Tibial artery (tissue), 4 donors: ENCODE results near the gene MTG2.
A peak's percentile ranks its signal among the peaks of the same experiment; 100 is the strongest.

Source experiments
- DNase-seq, 2 donors: peaks; one replicate each; pipeline ENCODE4 v3.0.0-alpha.2; 2019
- H3K27ac ChIP-seq, 2 donors: fragments of 200-600 bp; sonication (generic) in 1 of 2; 1 replicate in 1 of 2; 2 replicates in 1 of 2; pipeline ENCODE4 v1.5.1; 2018 to 2019; ENCODE audit warnings: mild to moderate bottlenecking in 1 of 2
- H3K27me3 ChIP-seq, 2 donors: fragments of 200-600 bp; sonication (generic) in 1 of 2; one replicate each; pipeline versions ENCODE4 v1.5.1 to v1.6.0; 2016 to 2019
- H3K36me3 ChIP-seq, 3 donors: fragments of 200-600 bp; sonication (generic) in 2 of 3; one replicate each; pipeline ENCODE4 v1.5.1; 2016 to 2019; ENCODE audit warnings: mild to moderate bottlenecking in 2 of 3
- H3K4me1 ChIP-seq, 4 donors: fragments of 200-600 bp; sonication (generic) in 2 of 4; 1 replicate in 3 of 4; 2 replicates in 1 of 4; pipeline ENCODE4 v1.5.1; 2016 to 2019
- H3K4me3 ChIP-seq, 2 donors: fragments of 200-600 bp; sonication (generic) in 1 of 2; 1 replicate in 1 of 2; 2 replicates in 1 of 2; pipeline ENCODE4 v1.5.1; 2018 to 2019; ENCODE audit warnings: mild to moderate bottlenecking in 2 of 2
- H3K9me3 ChIP-seq, 3 donors: fragments of 200-600 bp; sonication (generic) in 1 of 3; one replicate each; pipeline ENCODE4 v1.5.1; 2016 to 2019
- intact Hi-C: fragments of 100-400 bp; cut with DNase I; formaldehyde crosslinking; loops from one replicate; pipeline ENCODE4 v1.15.0; 2023; ENCODE audit warnings: low total_unique reads
- TF ChIP-seq, protein P1 (sequence below), 2 experiments: fragments of 200-600 bp in 1 of 2; fragments of 450-650 bp in 1 of 2; IDR thresholded peaks; one replicate each; pipeline ENCODE4 v1.5.1; 2017 to 2019; ENCODE audit warnings: antibody characterized with exemption in 2 of 2, mild to moderate bottlenecking in 1 of 2, moderate library complexity in 1 of 2

Gene MTG2

DNA sequence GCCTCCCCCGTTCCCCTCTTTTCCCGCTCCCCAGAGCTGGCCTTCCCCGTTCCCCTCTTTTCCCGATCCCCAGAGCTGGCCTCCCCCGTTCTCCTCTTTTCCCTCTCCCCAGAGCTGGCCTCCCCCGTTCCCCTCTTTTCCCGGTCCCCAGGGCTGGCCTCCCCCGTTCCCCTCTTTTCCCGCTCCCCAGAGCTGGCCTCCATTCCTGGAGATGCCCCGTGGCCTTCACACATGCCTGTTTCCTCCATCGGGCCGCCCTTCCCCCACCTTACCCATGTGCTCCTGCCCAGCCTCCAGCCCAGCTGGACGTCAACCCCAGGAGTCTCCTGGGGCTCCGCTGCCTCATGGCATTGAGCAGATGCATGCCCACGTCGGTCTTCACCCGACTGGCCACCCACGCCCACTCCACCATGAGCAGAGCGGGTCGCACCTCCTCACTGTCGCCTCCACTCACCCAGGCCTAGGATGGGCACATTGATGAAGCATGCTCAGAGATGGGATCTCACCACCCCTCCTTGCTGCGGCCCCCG, 30.9 kb upstream of the MTG2 start:
- no peak for DNase-seq
- Histone ChIP-seq H3K27me3 (no peaks in the 10 kb centered on the region), H3K36me3 (peaks cover 0 to 26% (median 10%) of the 10 kb centered on the region in 3 donors), H3K9me3 (no peaks in the 10 kb centered on the region), H3K27ac (no peak overlapping the region), H3K4me3 (no peak overlapping the region), H3K4me1 (peaks cover 0 to 17% (median 4%) of the 10 kb centered on the region in 4 donors)
- TF ChIP-seq, protein P1, sequence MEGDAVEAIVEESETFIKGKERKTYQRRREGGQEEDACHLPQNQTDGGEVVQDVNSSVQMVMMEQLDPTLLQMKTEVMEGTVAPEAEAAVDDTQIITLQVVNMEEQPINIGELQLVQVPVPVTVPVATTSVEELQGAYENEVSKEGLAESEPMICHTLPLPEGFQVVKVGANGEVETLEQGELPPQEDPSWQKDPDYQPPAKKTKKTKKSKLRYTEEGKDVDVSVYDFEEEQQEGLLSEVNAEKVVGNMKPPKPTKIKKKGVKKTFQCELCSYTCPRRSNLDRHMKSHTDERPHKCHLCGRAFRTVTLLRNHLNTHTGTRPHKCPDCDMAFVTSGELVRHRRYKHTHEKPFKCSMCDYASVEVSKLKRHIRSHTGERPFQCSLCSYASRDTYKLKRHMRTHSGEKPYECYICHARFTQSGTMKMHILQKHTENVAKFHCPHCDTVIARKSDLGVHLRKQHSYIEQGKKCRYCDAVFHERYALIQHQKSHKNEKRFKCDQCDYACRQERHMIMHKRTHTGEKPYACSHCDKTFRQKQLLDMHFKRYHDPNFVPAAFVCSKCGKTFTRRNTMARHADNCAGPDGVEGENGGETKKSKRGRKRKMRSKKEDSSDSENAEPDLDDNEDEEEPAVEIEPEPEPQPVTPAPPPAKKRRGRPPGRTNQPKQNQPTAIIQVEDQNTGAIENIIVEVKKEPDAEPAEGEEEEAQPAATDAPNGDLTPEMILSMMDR (IDR thresholded peaks at IDR 0.05) = no peak
- intact Hi-C loops = no loop called here

DNA sequence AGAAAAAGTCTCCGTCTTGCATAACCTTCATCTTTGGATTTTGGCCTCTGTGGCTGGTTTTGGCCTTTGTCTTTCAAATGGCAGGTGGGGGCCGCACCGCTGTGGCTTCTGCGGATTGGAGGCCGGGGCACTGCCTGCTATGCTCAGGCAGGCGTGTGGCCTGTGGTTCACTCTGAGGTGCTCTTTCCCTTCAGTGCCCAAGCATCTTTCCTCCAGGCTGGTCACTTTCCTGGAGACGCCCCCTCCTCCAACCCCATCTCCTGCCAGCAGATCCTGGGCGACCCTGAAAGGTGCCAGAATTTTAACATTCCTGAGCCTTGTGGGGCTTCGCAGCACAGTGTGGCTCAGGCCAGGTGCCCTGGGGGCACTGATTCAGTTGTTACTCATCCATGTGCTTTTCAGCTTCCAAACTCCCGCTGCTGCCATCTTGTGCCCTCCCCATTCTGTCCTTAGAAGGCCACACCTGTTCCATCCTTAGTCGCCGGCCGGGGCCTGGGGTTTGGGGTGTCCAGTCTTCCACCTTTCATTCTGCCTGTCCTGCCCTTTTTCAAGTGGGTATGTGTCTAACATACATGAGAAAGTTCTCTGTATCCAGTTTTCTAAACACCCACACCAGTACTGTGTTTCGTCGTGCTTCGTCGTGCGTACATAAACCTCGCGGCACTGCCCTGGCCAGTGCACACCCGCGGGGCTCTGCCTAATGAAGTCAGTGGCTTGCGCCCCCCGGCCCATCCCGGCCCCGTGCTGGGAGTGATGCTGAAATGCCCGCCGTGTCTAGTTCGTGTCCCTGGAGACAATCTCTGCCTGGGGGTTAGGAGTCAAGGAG, 27.2 kb upstream of the MTG2 start:
- Histone ChIP-seq H3K36me3 (peaks cover 0 to 45% (median 16%) of the 10 kb centered on the region in 3 donors), H3K4me1 (peaks cover 0 to 15% (median 6%) of the 10 kb centered on the region in 4 donors), H3K9me3 (no peaks in the 10 kb centered on the region), H3K27ac (no peak overlapping the region), H3K27me3 (no peaks in the 10 kb centered on the region), H3K4me3 (no peak overlapping the region)
- no peak for DNase-seq
- intact Hi-C loops = no loop called here
- TF ChIP-seq, protein P1 (IDR thresholded peaks at IDR 0.05) = no peak

DNA sequence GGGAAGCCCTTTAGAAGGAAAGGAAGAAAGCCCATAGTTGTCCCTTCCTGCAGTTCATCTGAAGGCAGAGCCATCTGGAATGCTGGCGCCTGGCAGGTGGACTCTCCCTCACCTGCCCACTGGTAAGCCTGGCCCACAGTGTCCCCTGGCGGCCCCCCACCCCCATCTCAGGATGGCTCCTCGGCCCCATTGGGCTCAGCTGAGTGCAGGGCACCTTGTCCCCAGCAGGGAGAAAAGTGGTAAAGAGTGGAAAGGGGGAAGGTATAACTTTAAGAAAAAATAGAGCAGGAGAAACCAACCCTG, 26.6 kb upstream of the MTG2 start:
- no peak overlapping the region for H3K27ac ChIP-seq
- H3K36me3 ChIP-seq = peaks cover 0 to 51% (median 22%) of the 10 kb centered on the region in 3 donors
- no peak overlapping the region for H3K4me3 ChIP-seq
- intact Hi-C loops = no loop called here
- H3K9me3 ChIP-seq = no peaks in the 10 kb centered on the region
- H3K4me1 ChIP-seq = peaks cover 0 to 15% (median 6%) of the 10 kb centered on the region in 4 donors
- TF ChIP-seq, protein P1 (IDR thresholded peaks at IDR 0.05) = no peak
- H3K27me3 ChIP-seq = no peaks in the 10 kb centered on the region
- no peak for DNase-seq

DNA sequence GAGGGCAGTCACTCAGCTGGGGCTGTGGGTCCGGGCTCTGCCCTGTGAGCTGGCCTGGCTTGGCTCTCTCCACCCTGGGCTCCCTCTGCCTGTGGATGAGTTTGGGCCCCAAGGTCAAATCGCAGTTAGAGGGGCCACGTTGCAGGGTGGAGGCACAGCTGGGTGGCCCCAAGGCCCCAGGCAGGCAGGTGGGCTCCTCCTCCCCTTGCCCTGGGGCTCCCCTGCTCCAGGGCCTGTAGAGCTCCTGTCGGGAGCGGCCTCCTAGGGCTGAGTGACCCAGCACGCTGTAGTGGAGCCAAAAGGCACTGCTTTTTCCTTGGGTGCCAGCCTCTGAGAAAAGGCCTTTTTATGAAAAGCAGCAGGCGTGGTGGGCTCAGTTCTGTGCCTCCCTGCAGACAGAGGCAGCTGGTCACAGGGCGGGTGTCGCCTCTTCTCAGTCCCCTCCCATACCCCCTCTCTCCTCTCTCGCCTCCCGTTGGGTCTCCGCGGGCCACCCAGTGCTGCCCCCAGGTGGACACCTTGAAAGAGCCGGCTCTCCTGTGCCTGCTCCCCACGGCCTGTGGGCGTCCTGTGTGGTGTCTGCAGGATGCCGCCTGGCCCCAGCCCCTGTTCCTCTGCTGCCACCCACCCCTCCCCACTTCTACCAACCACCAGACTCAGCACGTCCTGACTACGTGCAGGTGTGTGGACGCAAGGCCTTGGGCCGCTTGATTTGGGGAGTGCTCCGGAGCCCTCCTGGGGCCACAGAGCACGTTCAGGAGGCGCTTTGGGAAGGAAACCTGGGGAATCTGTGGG, 26.0 kb upstream of the MTG2 start:
- Histone ChIP-seq H3K36me3 (peaks cover 0 to 56% (median 28%) of the 10 kb centered on the region in 3 donors), H3K9me3 (no peaks in the 10 kb centered on the region), H3K27me3 (no peaks in the 10 kb centered on the region), H3K4me1 (peaks cover 0 to 15% (median 6%) of the 10 kb centered on the region in 4 donors), H3K4me3 (no peak overlapping the region), H3K27ac (no peak overlapping the region)
- intact Hi-C loops = no loop called here
- TF ChIP-seq, protein P1 (IDR thresholded peaks at IDR 0.05) = peak; percentile 34 to 59
- DNase-seq = peak in 1 of 2 donors; percentile 35

DNA sequence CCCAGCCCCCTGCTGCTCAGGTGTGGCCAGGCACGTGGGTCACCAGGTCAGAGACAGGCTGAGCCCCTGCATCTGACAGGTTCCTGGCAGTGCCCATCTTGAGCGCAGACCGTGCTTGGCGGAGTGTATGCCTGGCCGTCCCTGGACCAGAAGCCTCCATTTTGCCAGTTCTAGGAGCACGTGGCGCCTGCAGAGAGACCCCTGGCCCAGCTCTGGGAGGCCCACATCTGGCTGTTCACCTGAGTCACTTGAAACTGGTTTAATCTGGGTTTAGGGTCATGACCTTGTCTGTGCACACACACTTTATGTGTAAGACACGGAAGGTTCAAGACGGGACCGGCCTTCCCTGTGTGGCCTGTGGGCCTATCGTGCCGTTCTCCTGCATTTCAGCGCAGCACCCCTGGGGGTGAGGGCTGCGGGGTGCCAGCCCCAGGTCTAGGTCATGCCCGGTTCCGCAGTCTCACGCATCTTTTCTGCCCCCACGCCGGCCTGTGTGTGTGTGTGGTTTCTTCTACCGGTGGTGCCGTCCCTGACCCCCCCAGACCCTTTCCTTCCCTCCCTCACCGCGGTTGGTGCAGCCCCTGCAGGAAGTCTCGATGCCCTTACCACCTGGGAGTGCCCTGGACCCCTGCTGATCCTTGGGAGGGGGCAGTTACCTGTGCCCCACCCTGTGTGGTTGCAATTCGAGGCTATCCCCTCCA, 25.3 kb upstream of the MTG2 start:
- Histone ChIP-seq H3K9me3 (no peaks in the 10 kb centered on the region), H3K4me3 (no peak overlapping the region), H3K36me3 (peaks cover 1 to 58% (median 33%) of the 10 kb centered on the region in 3 donors), H3K27me3 (no peaks in the 10 kb centered on the region), H3K27ac (no peak overlapping the region), H3K4me1 (peaks cover 0 to 15% (median 6%) of the 10 kb centered on the region in 4 donors)
- intact Hi-C loops = no loop called here
- TF ChIP-seq, protein P1 (IDR thresholded peaks at IDR 0.05) = no peak
- no peak for DNase-seq
